ENCODE results near the gene LRRC46. TPM values are rescaled to one million over a fixed set of nuclear protein-coding genes. Genes with fewer than 3 reads are reported as not detected.
A peak's percentile ranks its signal among the peaks of the same experiment; 100 is the strongest.

Gene LRRC46
- total RNA-seq, 2 donors from 2014 or later, result 0.73 to 0.82 TPM

GRCh38 chr17:47852113-47852949, 20.9 kb downstream of the LRRC46 start:
- no peaks in the 10 kb centered on the region for H3K36me3 ChIP-seq (ENCODE audit: control insufficient read depth, insufficient read depth, low read length)
- Mint-ChIP-seq H3K4me1 (peaks cover 30% of the 10 kb centered on the region), H3K27me3 (ENCODE audit: insufficient read depth) (peaks cover 90% of the 10 kb centered on the region), H3K4me3 (peak overlapping the region; percentile 69), H3K27ac (no peak overlapping the region), H3K9me3 (no peaks in the 10 kb centered on the region), H3K36me3 (ENCODE audit: low read depth) (no peaks in the 10 kb centered on the region)
- DNase-seq, result no peak
- no peaks in the 10 kb centered on the region for H3K9me3 ChIP-seq (ENCODE audit: control insufficient read depth, low read length)
- no peak for TF ChIP-seq CTCF (conservative IDR thresholded peaks at IDR 0.05)
- no peaks in the 10 kb centered on the region for H3K4me1 ChIP-seq (ENCODE audit: control insufficient read depth, insufficient read depth, low read length)
- WGBS, 2 experiments (ENCODE audit: insufficient coverage in 1 of 2, insufficient read length in 1 of 2), result 52 to 54% methylated on average over 31 to 32 of the region's 32 CpGs
- H3K4me3 ChIP-seq (ENCODE audit: low read length), result no peak overlapping the region
- H3K27ac ChIP-seq (ENCODE audit: low read depth, low read length), result no peak overlapping the region
- no peak overlapping the region for H3K9ac ChIP-seq (ENCODE audit: extremely low read depth, low read length, poor library complexity, severe bottlenecking)
- peaks cover 82% of the 10 kb centered on the region for H3K27me3 ChIP-seq (ENCODE audit: control insufficient read depth, insufficient read depth, low read length, poor library complexity, severe bottlenecking)

GRCh38 chr17:47853616-47854015, 22.1 kb downstream of the LRRC46 start:
- peaks cover 78% of the 10 kb centered on the region for H3K27me3 Mint-ChIP-seq (ENCODE audit: insufficient read depth)
- no peaks in the 10 kb centered on the region for H3K9me3 Mint-ChIP-seq

GRCh38 chr17:47855737-47856136, 24.3 kb downstream of the LRRC46 start:
- H3K4me3 Mint-ChIP-seq, result no peak overlapping the region
- TF ChIP-seq CTCF (conservative IDR thresholded peaks at IDR 0.05), result no peak
- no peak overlapping the region for H3K27ac Mint-ChIP-seq
- no peak for DNase-seq
- H3K36me3 ChIP-seq (ENCODE audit: control insufficient read depth, insufficient read depth, low read length), result no peaks in the 10 kb centered on the region
- H3K36me3 Mint-ChIP-seq (ENCODE audit: low read depth), result no peaks in the 10 kb centered on the region
- 60 to 73% methylated on average over 2 to 3 of the region's 3 CpGs for WGBS, 2 experiments (ENCODE audit: insufficient coverage in 1 of 2, insufficient read length in 1 of 2)
- H3K27me3 ChIP-seq (ENCODE audit: control insufficient read depth, insufficient read depth, low read length, poor library complexity, severe bottlenecking), result peaks cover 48% of the 10 kb centered on the region
- no peak overlapping the region for H3K9ac ChIP-seq (ENCODE audit: extremely low read depth, low read length, poor library complexity, severe bottlenecking)
- no peaks in the 10 kb centered on the region for H3K9me3 ChIP-seq (ENCODE audit: control insufficient read depth, low read length)
- peaks cover 37% of the 10 kb centered on the region for H3K4me1 Mint-ChIP-seq
- no peak overlapping the region for H3K4me3 ChIP-seq (ENCODE audit: low read length)
- no peak overlapping the region for H3K27ac ChIP-seq (ENCODE audit: low read depth, low read length)
- no peaks in the 10 kb centered on the region for H3K4me1 ChIP-seq (ENCODE audit: control insufficient read depth, insufficient read depth, low read length)
- no peaks in the 10 kb centered on the region for H3K9me3 Mint-ChIP-seq
- H3K27me3 Mint-ChIP-seq (ENCODE audit: insufficient read depth), result peaks cover 63% of the 10 kb centered on the region

More at GRCh38 chr17:47853616-47854015, 22.1 kb downstream of the LRRC46 start:
- Histone ChIP-seq H3K9me3 (ENCODE audit: control insufficient read depth, low read length) (no peaks in the 10 kb centered on the region), H3K36me3 (ENCODE audit: control insufficient read depth, insufficient read depth, low read length) (no peaks in the 10 kb centered on the region), H3K4me1 (ENCODE audit: control insufficient read depth, insufficient read depth, low read length) (no peaks in the 10 kb centered on the region), H3K9ac (ENCODE audit: extremely low read depth, low read length, poor library complexity, severe bottlenecking) (no peak overlapping the region), H3K27ac (ENCODE audit: low read depth, low read length) (no peak overlapping the region), H3K4me3 (ENCODE audit: low read length) (no peak overlapping the region), H3K27me3 (ENCODE audit: control insufficient read depth, insufficient read depth, low read length, poor library complexity, severe bottlenecking) (peaks cover 69% of the 10 kb centered on the region)
- H3K27ac Mint-ChIP-seq, result no peak overlapping the region
- H3K4me3 Mint-ChIP-seq, result no peak overlapping the region
- no peak for TF ChIP-seq CTCF (conservative IDR thresholded peaks at IDR 0.05)
- DNase-seq, result no peak
- H3K4me1 Mint-ChIP-seq, result peaks cover 37% of the 10 kb centered on the region
- WGBS, 2 experiments (ENCODE audit: insufficient coverage in 1 of 2, insufficient read length in 1 of 2), result 73 to 79% methylated on average over 4 to 5 of the region's 5 CpGs
- H3K36me3 Mint-ChIP-seq (ENCODE audit: low read depth), result no peaks in the 10 kb centered on the region
